ENCODE results near the gene MPDZ.
"Not testable (repeated sequence)": the region's sequence is repeated elsewhere in the genome, so short reads cannot be mapped to it uniquely, and the experiment has no call there.

Gene MPDZ

DNA sequence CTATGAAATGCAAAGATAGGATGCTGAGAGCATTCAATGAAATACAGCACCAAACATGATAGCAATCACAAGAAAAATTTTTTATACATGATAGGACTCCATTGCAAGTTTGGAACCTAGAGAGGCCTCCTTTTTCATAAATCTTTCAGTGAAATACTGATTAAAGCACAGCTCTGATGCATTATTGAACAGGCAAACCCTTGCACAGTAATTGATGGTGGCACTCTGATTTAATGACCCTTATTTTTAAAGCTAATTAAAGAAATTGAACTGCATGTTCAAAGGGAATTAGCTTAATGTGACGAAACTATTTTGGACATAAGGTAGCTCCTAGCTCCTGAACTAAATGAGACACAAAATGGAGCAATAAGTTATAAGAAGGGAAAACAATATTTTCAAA lies 44.6 kb downstream of the MPDZ start:
- H3K9me3 ChIP-seq (ENCODE audit: severe bottlenecking), result no peaks in the 10 kb centered on the region
- no peaks in the 10 kb centered on the region for H3K36me3 ChIP-seq
- no peak overlapping the region for H3K27ac ChIP-seq
- DNase-seq, result no peak
- no peak overlapping the region for H3K4me3 ChIP-seq (ENCODE audit: low read depth, low read length)
- no peaks in the 10 kb centered on the region for H3K27me3 ChIP-seq (ENCODE audit: insufficient read depth, low read depth, severe bottlenecking)
- TF ChIP-seq, protein P1, sequence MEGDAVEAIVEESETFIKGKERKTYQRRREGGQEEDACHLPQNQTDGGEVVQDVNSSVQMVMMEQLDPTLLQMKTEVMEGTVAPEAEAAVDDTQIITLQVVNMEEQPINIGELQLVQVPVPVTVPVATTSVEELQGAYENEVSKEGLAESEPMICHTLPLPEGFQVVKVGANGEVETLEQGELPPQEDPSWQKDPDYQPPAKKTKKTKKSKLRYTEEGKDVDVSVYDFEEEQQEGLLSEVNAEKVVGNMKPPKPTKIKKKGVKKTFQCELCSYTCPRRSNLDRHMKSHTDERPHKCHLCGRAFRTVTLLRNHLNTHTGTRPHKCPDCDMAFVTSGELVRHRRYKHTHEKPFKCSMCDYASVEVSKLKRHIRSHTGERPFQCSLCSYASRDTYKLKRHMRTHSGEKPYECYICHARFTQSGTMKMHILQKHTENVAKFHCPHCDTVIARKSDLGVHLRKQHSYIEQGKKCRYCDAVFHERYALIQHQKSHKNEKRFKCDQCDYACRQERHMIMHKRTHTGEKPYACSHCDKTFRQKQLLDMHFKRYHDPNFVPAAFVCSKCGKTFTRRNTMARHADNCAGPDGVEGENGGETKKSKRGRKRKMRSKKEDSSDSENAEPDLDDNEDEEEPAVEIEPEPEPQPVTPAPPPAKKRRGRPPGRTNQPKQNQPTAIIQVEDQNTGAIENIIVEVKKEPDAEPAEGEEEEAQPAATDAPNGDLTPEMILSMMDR (IDR thresholded peaks at IDR 0.05; ENCODE audit: low read depth, low read length), result no peak

DNA sequence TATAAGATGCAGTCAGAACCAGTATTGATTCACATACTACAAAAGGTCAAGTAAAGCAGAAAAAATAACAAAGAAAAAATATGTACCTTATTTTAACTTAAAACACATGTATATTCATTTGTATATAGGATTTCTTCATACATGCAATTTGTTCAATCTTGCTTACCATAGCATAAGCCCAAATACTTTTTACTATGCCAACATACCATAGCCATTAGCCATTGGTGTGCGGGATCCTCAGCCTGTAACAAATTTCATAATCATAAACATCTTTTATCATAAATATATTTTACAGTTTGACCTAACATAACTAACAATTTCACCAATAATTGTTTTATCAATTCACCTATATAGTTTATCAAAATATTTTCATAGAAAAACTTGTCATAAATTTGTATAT lies 51.1 kb downstream of the MPDZ start:
- no peak overlapping the region for H3K4me3 ChIP-seq (ENCODE audit: low read depth, low read length)
- H3K36me3 ChIP-seq, result no peaks in the 10 kb centered on the region
- TF ChIP-seq, protein P1 (IDR thresholded peaks at IDR 0.05; ENCODE audit: low read depth, low read length), result no peak
- no peak overlapping the region for H3K27ac ChIP-seq
- H3K9me3 ChIP-seq (ENCODE audit: severe bottlenecking), result no peaks in the 10 kb centered on the region
- H3K27me3 ChIP-seq (ENCODE audit: insufficient read depth, low read depth, severe bottlenecking), result no peaks in the 10 kb centered on the region
- no peak for DNase-seq

DNA sequence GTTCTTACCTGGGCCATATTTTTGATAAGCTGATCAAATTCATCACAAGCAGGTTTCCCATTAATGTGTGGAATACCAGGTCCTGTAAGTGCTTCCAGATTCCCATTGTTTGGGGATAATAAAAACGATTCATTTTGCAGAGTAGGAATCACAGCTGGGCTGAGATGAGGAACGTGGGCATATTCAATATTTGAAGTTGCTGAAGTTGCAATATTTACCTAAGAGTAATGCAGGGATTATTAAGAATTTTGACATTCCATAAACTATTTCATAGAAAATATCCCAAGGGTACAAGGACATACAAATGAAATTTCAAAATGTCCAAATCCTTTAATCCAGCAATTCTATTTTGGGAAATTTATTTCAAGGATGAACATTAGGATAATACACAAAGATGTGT lies 55.1 kb downstream of the MPDZ start:
- DNase-seq, result no peak
- no peaks in the 10 kb centered on the region for H3K36me3 ChIP-seq
- H3K4me3 ChIP-seq (ENCODE audit: low read depth, low read length), result no peak overlapping the region
- TF ChIP-seq, protein P1 (IDR thresholded peaks at IDR 0.05; ENCODE audit: low read depth, low read length), result no peak
- H3K27me3 ChIP-seq (ENCODE audit: insufficient read depth, low read depth, severe bottlenecking), result no peaks in the 10 kb centered on the region
- no peak overlapping the region for H3K27ac ChIP-seq
- no peaks in the 10 kb centered on the region for H3K9me3 ChIP-seq (ENCODE audit: severe bottlenecking)

DNA sequence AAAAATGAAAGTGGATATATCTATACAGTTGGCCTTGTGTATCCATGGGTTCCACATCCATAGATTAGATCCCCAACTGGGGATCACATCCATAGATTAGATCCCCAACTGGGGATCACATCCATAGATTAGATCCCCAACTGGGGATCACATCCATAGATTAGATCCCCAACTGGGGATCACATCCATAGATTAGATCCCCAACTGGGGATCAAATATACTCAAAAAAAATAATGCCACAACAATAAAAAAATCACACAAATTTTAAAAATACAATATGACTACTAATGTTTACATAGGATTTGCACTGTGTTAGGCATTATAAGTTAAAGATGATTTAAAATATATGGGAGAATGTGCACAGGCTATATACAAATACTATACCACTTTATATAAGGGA lies 56.8 kb downstream of the MPDZ start:
- DNase-seq; H3K9me3 ChIP-seq (ENCODE audit: severe bottlenecking); H3K27me3 ChIP-seq (ENCODE audit: insufficient read depth, low read depth, severe bottlenecking); H3K36me3 ChIP-seq; H3K4me3 ChIP-seq (ENCODE audit: low read depth, low read length); H3K27ac ChIP-seq: not testable (repeated sequence)

DNA sequence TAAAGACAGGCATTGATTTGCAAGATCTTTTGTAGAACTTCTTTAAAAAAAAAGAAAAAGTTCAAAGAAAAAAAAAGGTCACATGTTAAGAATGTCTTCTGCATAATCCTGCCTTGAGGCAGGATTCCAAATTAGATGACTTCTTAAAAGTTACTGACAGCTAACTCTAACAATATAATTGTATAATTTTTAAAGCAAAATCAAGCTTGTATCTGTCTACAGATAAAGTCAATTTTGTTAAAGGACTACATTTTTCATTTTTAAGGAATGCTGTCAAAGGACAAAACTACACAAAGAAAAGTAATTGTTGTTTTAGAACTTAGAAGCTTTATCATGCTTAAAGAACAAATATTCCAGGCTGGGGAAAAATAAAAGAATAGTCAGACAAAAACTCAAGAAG lies 57.8 kb downstream of the MPDZ start:
- Histone ChIP-seq H3K27me3 (ENCODE audit: insufficient read depth, low read depth, severe bottlenecking) (no peaks in the 10 kb centered on the region), H3K27ac (no peak overlapping the region), H3K9me3 (ENCODE audit: severe bottlenecking) (no peaks in the 10 kb centered on the region), H3K4me3 (ENCODE audit: low read depth, low read length) (no peak overlapping the region), H3K36me3 (no peaks in the 10 kb centered on the region; the same call in 1 of the 2 replicates)
- DNase-seq, result no peak
- TF ChIP-seq, protein P1 (IDR thresholded peaks at IDR 0.05; ENCODE audit: low read depth, low read length), result no peak

DNA sequence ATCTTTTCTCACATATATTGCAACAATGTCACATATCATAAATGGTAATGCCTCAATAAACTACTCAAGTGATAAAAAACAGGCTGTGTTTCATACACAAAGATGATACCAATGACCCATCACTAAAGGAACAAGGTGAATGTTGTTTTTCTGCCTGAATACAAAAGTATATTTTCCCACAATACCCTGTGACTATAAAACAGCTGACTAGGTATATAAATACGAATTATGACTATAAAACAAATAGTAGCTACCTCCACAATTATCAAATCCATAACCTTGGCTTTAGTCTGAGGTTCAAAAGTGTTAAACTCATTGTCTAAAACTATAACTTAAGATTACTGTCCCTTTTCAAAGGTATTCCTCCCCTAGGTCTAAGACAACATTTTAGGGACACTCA lies 58.7 kb downstream of the MPDZ start:
- Histone ChIP-seq H3K27ac (no peak overlapping the region), H3K4me3 (ENCODE audit: low read depth, low read length) (no peak overlapping the region), H3K27me3 (ENCODE audit: insufficient read depth, low read depth, severe bottlenecking) (no peaks in the 10 kb centered on the region), H3K36me3 (peaks cover 3% of the 10 kb centered on the region; the same call in 1 of the 2 replicates), H3K9me3 (ENCODE audit: severe bottlenecking) (no peaks in the 10 kb centered on the region)
- DNase-seq, result no peak
- TF ChIP-seq, protein P1 (IDR thresholded peaks at IDR 0.05; ENCODE audit: low read depth, low read length), result no peak

All from WERI-Rb-1 (cell line).